GM13976 (cell line): Measurements from ENCODE around the gene DNAJC5.
A peak's percentile ranks its signal among the peaks of the same experiment; 100 is the strongest.
"Not testable (repeated sequence)": the region's sequence is repeated elsewhere in the genome, so short reads cannot be mapped to it uniquely, and the experiment has no call there.

Experiments used
- DNase-seq: peaks from one replicate; pipeline ENCODE4 v3.0.0; 2012; ENCODE audit warnings: low spot score
- CTCF ChIP-seq: IDR thresholded peaks from 2 replicates; pipeline ENCODE4 v1.5.1; 2012; ENCODE audit warnings: borderline replicate concordance, mild to moderate bottlenecking; ENCODE audit not compliant: insufficient read depth; ENCODE audit errors: extremely low read depth, missing control alignments, control extremely low read depth
- in situ Hi-C: fragments of 300-500 bp; cut with MboI; formaldehyde crosslinking; loops from one replicate; pipeline ENCODE4 v1.12.0; 2022; ENCODE audit warnings: low sequenced_read_pairs, mixed read lengths, inconsistent platforms; ENCODE audit not compliant: unreplicated experiment

DNAJC5 gene

GRCh38 chr20:63850689-63851547 is 44.0 kb upstream of the DNAJC5 start:
- in situ Hi-C loops = loop anchor here (10.0 to 25.0 kb wide), 2 partner anchors 146 to 314 kb away; partner anchors contain the start of genes ARFRP1, PTK6, SRMS and ZGPAT
- no peak for TF ChIP-seq CTCF
- peak; percentile 93 for DNase-seq

GRCh38 chr20:63851548-63851943 is 43.4 kb upstream of the DNAJC5 start:
- in situ Hi-C loops = loop anchor here (10.0 to 25.0 kb wide), 2 partner anchors 147 to 314 kb away; partner anchors contain the start of genes ARFRP1, PTK6, SRMS and ZGPAT

GRCh38 chr20:63853733-63854068 is 41.2 kb upstream of the DNAJC5 start:
- not testable (repeated sequence) for DNase-seq
- in situ Hi-C loops = loop anchor here (10.0 to 25.0 kb wide), 2 partner anchors 149 to 316 kb away; partner anchors contain the start of genes ARFRP1, PTK6, SRMS and ZGPAT

More at GRCh38 chr20:63851548-63851943, 43.4 kb upstream of the DNAJC5 start:
- DNase-seq = not testable (repeated sequence)

- no peak for TF ChIP-seq CTCF
- in situ Hi-C loops = loop anchor here (10.0 to 25.0 kb wide), 2 partner anchors 149 to 317 kb away; partner anchors contain the start of genes ARFRP1, PTK6, SRMS and ZGPAT
- DNase-seq = peak; percentile 78
These were observed 40.7 kb upstream of the DNAJC5 start for GRCh38 chr20:63854069-63854765.

GRCh38 chr20:63854766-63855362 is 40.1 kb upstream of the DNAJC5 start:
- in situ Hi-C loops = loop anchor here (10.0 to 25.0 kb wide), 2 partner anchors 150 to 318 kb away; partner anchors contain the start of genes ARFRP1, PTK6, SRMS and ZGPAT
- no peak for TF ChIP-seq CTCF
- no peak for DNase-seq

- in situ Hi-C loops = loop anchor here (10.0 to 25.0 kb wide), 2 partner anchors 151 to 318 kb away; partner anchors contain the start of genes ARFRP1, PTK6, SRMS and ZGPAT
- no peak for DNase-seq
- no peak for TF ChIP-seq CTCF
These were observed 39.4 kb upstream of the DNAJC5 start for GRCh38 chr20:63855363-63856097.

GRCh38 chr20:63856098-63856511 is 38.8 kb upstream of the DNAJC5 start:
- in situ Hi-C loops = loop anchor here (10.0 to 25.0 kb wide), 2 partner anchors 151 to 319 kb away; partner anchors contain the start of genes ARFRP1, PTK6, SRMS and ZGPAT
- no peak for DNase-seq
- no peak for TF ChIP-seq CTCF
